RWPE2 (cell line): ENCODE results near the gene C16orf92.

Experiments
- ATAC-seq: fragments of 200-7000 bp; cut with Tn5 transposase; 3 replicates; pipeline ENCODE4 v1.9.1; 2021; ENCODE audit warnings: low read depth
- DNase-seq: peaks from one replicate; pipeline ENCODE4 v3.0.0-alpha.2; 2020; ENCODE audit warnings: low spot score
- H3K27ac ChIP-seq: fragments of 450-650 bp; 2 replicates; pipeline ENCODE4 v1.5.1; 2017; ENCODE audit warnings: mild to moderate bottlenecking; ENCODE audit not compliant: poor library complexity, severe bottlenecking
- H3K27me3 ChIP-seq: fragments of 250-450 bp; sonication (Bioruptor Pico); 2 replicates; pipeline ENCODE4 v1.5.1; 2021; ENCODE audit warnings: mild to moderate bottlenecking, moderate library complexity; ENCODE audit not compliant: insufficient read depth, poor library complexity, severe bottlenecking
- H3K36me3 ChIP-seq: fragments of 250-450 bp; sonication (Bioruptor Pico); 2 replicates; pipeline ENCODE4 v1.5.1; 2020; ENCODE audit warnings: low read depth, mild to moderate bottlenecking, moderate library complexity
- H3K4me1 ChIP-seq: fragments of 250-450 bp; sonication (Bioruptor Pico); 2 replicates; pipeline ENCODE4 v1.5.1; 2021; ENCODE audit warnings: mild to moderate bottlenecking, moderate library complexity; ENCODE audit not compliant: insufficient read depth, poor library complexity, severe bottlenecking
- H3K4me3 ChIP-seq: fragments of 250-450 bp; sonication (Bioruptor Pico); 2 replicates; pipeline ENCODE4 v1.5.1; 2021; ENCODE audit warnings: mild to moderate bottlenecking, moderate library complexity; ENCODE audit not compliant: severe bottlenecking
- H3K9me3 ChIP-seq: fragments of 250-450 bp; sonication (Bioruptor Pico); 2 replicates; pipeline ENCODE4 v1.5.1; 2021; ENCODE audit warnings: mild to moderate bottlenecking, moderate library complexity; ENCODE audit not compliant: severe bottlenecking
- TF ChIP-seq, protein P1 (sequence below): fragments of 450-650 bp; IDR thresholded peaks from one replicate; pipeline ENCODE4 v1.5.1; 2017; ENCODE audit warnings: mild to moderate bottlenecking, moderate library complexity; ENCODE audit not compliant: poor library complexity, severe bottlenecking

The C16orf92 gene

DNA sequence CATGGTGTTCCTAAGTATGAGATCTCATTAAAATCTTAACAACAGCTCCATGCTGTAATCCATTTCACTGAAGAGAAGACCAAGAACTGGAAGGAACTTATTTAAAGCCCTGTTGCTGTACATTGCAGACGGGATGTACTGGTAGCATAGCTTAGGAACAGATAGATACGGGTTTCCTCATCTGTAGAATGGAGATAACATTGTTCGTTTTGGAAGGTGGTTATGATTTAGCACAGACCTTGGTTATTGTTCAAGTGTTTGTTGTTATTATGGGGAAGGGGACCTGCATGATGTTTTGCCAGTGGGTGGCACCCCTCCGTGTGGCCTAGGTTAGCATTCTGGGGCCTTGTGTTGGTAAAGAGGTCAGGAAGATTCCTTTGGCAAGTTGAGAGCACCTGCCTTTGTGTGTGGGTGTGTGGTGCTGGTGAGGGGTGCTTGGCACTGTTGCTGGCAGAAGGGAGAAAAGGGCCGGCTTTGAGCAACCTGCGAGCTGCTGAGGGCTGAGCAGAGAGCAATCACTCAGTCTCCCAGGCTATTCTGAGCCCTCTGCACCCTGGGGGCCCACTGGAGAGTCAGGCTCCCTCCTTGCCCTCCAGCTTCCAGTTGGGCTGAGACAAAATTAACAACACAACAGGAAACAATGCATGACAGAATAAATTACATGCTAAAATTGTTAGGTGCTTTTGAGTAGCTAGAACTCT, 47.0 kb upstream of the C16orf92 start:
- H3K4me1 ChIP-seq = peaks cover 11% of the 10 kb centered on the region
- H3K27me3 ChIP-seq = no peaks in the 10 kb centered on the region
- H3K4me3 ChIP-seq = peak overlapping the region; percentile 74
- peaks cover 53% of the 10 kb centered on the region for H3K36me3 ChIP-seq
- DNase-seq = no peak
- H3K9me3 ChIP-seq = no peaks in the 10 kb centered on the region
- no peak overlapping the region for H3K27ac ChIP-seq
- ATAC-seq = no peak
- TF ChIP-seq, protein P1, sequence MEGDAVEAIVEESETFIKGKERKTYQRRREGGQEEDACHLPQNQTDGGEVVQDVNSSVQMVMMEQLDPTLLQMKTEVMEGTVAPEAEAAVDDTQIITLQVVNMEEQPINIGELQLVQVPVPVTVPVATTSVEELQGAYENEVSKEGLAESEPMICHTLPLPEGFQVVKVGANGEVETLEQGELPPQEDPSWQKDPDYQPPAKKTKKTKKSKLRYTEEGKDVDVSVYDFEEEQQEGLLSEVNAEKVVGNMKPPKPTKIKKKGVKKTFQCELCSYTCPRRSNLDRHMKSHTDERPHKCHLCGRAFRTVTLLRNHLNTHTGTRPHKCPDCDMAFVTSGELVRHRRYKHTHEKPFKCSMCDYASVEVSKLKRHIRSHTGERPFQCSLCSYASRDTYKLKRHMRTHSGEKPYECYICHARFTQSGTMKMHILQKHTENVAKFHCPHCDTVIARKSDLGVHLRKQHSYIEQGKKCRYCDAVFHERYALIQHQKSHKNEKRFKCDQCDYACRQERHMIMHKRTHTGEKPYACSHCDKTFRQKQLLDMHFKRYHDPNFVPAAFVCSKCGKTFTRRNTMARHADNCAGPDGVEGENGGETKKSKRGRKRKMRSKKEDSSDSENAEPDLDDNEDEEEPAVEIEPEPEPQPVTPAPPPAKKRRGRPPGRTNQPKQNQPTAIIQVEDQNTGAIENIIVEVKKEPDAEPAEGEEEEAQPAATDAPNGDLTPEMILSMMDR = no peak

DNA sequence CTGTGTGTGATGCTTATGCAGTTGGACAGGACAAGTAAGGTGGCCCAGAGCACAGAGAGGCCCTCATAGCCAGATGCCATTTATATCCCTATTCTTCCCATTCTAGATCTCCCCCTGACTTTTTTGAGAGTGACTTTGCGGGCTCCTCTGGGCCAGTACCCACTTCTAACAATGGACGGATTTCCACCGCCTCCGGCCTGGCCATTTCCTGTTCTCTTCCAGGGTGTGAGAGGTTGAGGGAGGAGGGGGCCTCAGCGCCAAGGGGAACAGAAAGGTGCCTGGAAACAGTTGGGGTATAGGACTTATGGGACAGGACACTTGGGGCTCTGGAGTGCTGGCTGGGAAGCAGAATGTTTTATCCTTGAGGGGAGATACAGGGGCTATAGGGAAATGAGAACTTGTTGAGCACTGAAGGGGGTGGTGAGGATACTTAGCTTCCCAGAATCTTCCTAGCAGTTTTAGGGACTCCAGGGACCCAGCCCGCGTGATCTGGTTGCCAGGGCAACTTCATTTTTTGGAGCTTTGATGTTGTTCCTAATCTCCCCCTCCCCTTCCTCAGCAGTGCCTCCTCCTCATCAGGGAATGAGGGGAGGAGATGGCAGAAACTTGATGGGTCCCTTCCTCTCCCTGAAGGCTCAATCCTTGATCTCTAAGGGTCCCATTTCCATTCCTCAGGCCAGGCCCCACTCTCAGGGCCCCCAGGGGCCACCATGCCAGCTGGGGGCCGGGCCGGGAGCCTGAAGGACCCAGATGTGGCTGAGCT, 45.8 kb upstream of the C16orf92 start:
- no peak for ATAC-seq
- peaks cover 59% of the 10 kb centered on the region for H3K36me3 ChIP-seq

GRCh38 chr16:29978081-29978480, 44.9 kb upstream of the C16orf92 start:
- Histone ChIP-seq H3K36me3 (peaks cover 68% of the 10 kb centered on the region), H3K4me1 (peaks cover 11% of the 10 kb centered on the region), H3K27me3 (no peaks in the 10 kb centered on the region), H3K4me3 (no peak overlapping the region), H3K27ac (no peak overlapping the region), H3K9me3 (no peaks in the 10 kb centered on the region)
- ATAC-seq (no peak), DNase-seq (no peak)
- TF ChIP-seq, protein P1 = no peak

More for the DNA sequence above, 45.8 kb upstream of the C16orf92 start:
- Histone ChIP-seq H3K27me3 (no peaks in the 10 kb centered on the region), H3K27ac (no peak overlapping the region), H3K4me1 (peaks cover 11% of the 10 kb centered on the region), H3K9me3 (no peaks in the 10 kb centered on the region), H3K4me3 (no peak overlapping the region)
- TF ChIP-seq, protein P1 = no peak
- DNase-seq = no peak

- peaks cover 11% of the 10 kb centered on the region for H3K4me1 ChIP-seq
- DNase-seq (peak; percentile 51), ATAC-seq (no peak)
- H3K27me3 ChIP-seq = no peaks in the 10 kb centered on the region
- H3K9me3 ChIP-seq = no peaks in the 10 kb centered on the region
- no peak overlapping the region for H3K27ac ChIP-seq
- peaks cover 74% of the 10 kb centered on the region for H3K36me3 ChIP-seq
- no peak overlapping the region for H3K4me3 ChIP-seq
- TF ChIP-seq, protein P1 = no peak
Observed at GRCh38 chr16:29978564-29979270, 44.3 kb upstream of the C16orf92 start.
